ENCODE results near the gene RAB11FIP4. TPM values are rescaled to one million over a fixed set of nuclear protein-coding genes. Genes with fewer than 3 reads are reported as not detected.

The RAB11FIP4 gene
- total RNA-seq, 1 donor from 2014 or later, result 48.1 TPM

- no peak for FAIRE-seq
- DNase-seq (ENCODE audit: low spot score in 2 of 2), result no peak
These were observed 101.6 kb downstream of the RAB11FIP4 start for GRCh38 chr17:31492880-31493655.

GRCh38 chr17:31493656-31494155 is 102.2 kb downstream of the RAB11FIP4 start:
- DNase-seq (ENCODE audit: low spot score in 2 of 2) (no peak), FAIRE-seq (no peak)

GRCh38 chr17:31494259-31495021 is 103.0 kb downstream of the RAB11FIP4 start:
- DNase-seq (ENCODE audit: low spot score in 2 of 2) (no peak), FAIRE-seq (no peak)

- FAIRE-seq, result no peak
- no peak for DNase-seq (ENCODE audit: low spot score in 2 of 2)
These were observed 103.8 kb downstream of the RAB11FIP4 start for GRCh38 chr17:31495022-31495885.

GRCh38 chr17:31496097-31496496 is 104.6 kb downstream of the RAB11FIP4 start:
- no peak for FAIRE-seq

GRCh38 chr17:31496601-31497000 is 105.1 kb downstream of the RAB11FIP4 start:
- DNase-seq (ENCODE audit: low spot score in 2 of 2) (no peak), FAIRE-seq (no peak)

More at GRCh38 chr17:31496097-31496496, 104.6 kb downstream of the RAB11FIP4 start:
- DNase-seq (ENCODE audit: low spot score in 2 of 2), result no peak

- DNase-seq (ENCODE audit: low spot score in 2 of 2) (no peak), FAIRE-seq (no peak)
These were observed 106.0 kb downstream of the RAB11FIP4 start for GRCh38 chr17:31497431-31497830.

GRCh38 chr17:31497994-31498826 is 106.7 kb downstream of the RAB11FIP4 start:
- FAIRE-seq (no peak), DNase-seq (ENCODE audit: low spot score in 2 of 2) (no peak)

GRCh38 chr17:31499771-31500554 is 108.5 kb downstream of the RAB11FIP4 start:
- FAIRE-seq (no peak), DNase-seq (ENCODE audit: low spot score in 2 of 2) (no peak)

GRCh38 chr17:31506517-31506916 is 115.0 kb downstream of the RAB11FIP4 start:
- FAIRE-seq (no peak), DNase-seq (ENCODE audit: low spot score in 2 of 2) (no peak)

GRCh38 chr17:31508288-31509094 is 117.0 kb downstream of the RAB11FIP4 start:
- DNase-seq (ENCODE audit: low spot score in 2 of 2) (no peak), FAIRE-seq (no peak)

- no peak for DNase-seq (ENCODE audit: low spot score in 2 of 2)
- FAIRE-seq, result no peak
These were observed 117.8 kb downstream of the RAB11FIP4 start for GRCh38 chr17:31509095-31509804.

- no peak for DNase-seq (ENCODE audit: low spot score in 2 of 2)
- FAIRE-seq, result no peak
These were observed 118.3 kb downstream of the RAB11FIP4 start for GRCh38 chr17:31509805-31510177.

- FAIRE-seq (no peak), DNase-seq (ENCODE audit: low spot score in 2 of 2) (no peak)
These were observed 119.1 kb downstream of the RAB11FIP4 start for GRCh38 chr17:31510308-31511194.

- FAIRE-seq (no peak), DNase-seq (ENCODE audit: low spot score in 2 of 2) (no peak)
These were observed 119.7 kb downstream of the RAB11FIP4 start for GRCh38 chr17:31511195-31511578.

GRCh38 chr17:31511580-31511979 is 120.1 kb downstream of the RAB11FIP4 start:
- DNase-seq (ENCODE audit: low spot score in 2 of 2), result no peak
- no peak for FAIRE-seq
